GM13976 (cell line): Measurements from ENCODE around the gene ZNF331.

Experiments
- DNase-seq: peaks from one replicate; pipeline ENCODE4 v3.0.0; 2012; ENCODE audit warnings: low spot score
- in situ Hi-C: fragments of 300-500 bp; cut with MboI; formaldehyde crosslinking; loops from one replicate; pipeline ENCODE4 v1.12.0; 2022; ENCODE audit warnings: low sequenced_read_pairs, mixed read lengths, inconsistent platforms; ENCODE audit not compliant: unreplicated experiment
- TF ChIP-seq, protein P1 (sequence below): IDR thresholded peaks from 2 replicates; pipeline ENCODE4 v1.5.1; 2012; ENCODE audit warnings: borderline replicate concordance, mild to moderate bottlenecking; ENCODE audit not compliant: insufficient read depth; ENCODE audit errors: extremely low read depth, missing control alignments, control extremely low read depth

ZNF331 gene

GRCh38 chr19:53586277-53586691 lies 48.3 kb downstream of the ZNF331 start:
- no peak for DNase-seq
- TF ChIP-seq, protein P1, sequence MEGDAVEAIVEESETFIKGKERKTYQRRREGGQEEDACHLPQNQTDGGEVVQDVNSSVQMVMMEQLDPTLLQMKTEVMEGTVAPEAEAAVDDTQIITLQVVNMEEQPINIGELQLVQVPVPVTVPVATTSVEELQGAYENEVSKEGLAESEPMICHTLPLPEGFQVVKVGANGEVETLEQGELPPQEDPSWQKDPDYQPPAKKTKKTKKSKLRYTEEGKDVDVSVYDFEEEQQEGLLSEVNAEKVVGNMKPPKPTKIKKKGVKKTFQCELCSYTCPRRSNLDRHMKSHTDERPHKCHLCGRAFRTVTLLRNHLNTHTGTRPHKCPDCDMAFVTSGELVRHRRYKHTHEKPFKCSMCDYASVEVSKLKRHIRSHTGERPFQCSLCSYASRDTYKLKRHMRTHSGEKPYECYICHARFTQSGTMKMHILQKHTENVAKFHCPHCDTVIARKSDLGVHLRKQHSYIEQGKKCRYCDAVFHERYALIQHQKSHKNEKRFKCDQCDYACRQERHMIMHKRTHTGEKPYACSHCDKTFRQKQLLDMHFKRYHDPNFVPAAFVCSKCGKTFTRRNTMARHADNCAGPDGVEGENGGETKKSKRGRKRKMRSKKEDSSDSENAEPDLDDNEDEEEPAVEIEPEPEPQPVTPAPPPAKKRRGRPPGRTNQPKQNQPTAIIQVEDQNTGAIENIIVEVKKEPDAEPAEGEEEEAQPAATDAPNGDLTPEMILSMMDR = no peak
- in situ Hi-C loops = no loop called here

DNA sequence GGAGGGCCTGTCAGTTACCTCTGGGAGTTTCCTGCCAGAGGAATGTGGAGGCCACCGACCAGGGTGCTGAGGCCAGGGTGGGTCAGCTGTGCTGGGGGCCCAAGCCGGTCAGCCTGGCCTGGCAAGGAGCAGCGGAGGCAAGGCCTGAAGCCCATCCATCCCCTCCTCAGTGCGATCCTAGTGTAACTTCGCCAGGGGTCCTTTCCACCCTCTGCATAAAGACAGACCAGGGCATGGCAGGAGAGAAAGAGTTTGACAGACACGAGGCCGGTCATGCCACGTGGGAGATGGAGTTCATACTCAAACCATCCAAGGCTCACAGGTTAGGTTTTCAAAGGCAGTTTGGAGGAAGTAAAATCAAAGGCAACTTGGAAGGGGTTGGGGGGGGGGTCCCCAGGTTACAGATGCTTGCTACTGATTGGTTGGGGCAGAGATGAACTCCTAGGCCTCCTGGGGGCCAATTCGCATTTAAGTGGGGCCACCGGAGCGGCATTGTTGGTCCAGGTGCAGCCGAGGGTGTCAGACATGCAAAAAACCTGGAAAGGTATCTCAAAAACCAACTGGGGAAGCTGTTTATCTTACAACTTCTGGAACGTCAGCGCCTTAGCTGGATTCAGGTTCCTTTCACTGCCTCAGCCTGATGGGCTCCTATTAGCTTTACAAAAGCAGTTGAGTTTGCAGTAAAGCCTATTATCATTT lies 57.0 kb downstream of the ZNF331 start:
- in situ Hi-C loops = no loop called here
- DNase-seq = no peak
- TF ChIP-seq, protein P1 = no peak

DNA sequence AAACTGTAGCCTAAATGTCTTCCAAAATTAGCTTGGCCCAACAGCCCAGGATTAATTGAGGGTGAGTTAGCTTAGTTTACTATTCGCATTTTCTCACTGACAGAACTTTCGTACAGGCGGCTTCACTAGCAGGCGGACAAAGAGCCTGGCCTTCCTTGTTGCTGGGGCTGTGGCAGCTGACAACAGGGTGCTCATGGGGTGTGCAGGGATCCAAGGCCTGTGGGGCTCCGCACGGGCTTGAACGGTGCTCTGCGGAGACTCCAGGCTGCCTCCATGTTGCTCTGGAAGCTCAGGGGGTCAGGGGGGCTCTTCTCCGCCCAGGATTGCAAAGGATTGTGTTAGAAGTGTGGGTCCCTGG lies 57.5 kb downstream of the ZNF331 start:
- in situ Hi-C loops = no loop called here
- TF ChIP-seq, protein P1 = no peak
- DNase-seq = no peak

- in situ Hi-C loops = no loop called here
- TF ChIP-seq, protein P1 = no peak
Observed at GRCh38 chr19:53596056-53596455, 58.1 kb downstream of the ZNF331 start.

GRCh38 chr19:53597023-53597422 lies 59.1 kb downstream of the ZNF331 start:
- in situ Hi-C loops = no loop called here
- TF ChIP-seq, protein P1 = no peak
- no peak for DNase-seq

More at GRCh38 chr19:53596056-53596455, 58.1 kb downstream of the ZNF331 start:
- DNase-seq = no peak

- no peak for DNase-seq
- TF ChIP-seq, protein P1 = no peak
- in situ Hi-C loops = no loop called here
Observed at GRCh38 chr19:53598361-53598760, 60.4 kb downstream of the ZNF331 start.
